ENCODE results near the gene MSRB3.

GRCh38 chr12:65329721-65330120, 51.2 kb downstream of the MSRB3 start:
- TF ChIP-seq EGR1 (IDR thresholded peaks at IDR 0.05; ENCODE audit: low read depth in 2 of 2) (no peak), NR2F2 (IDR thresholded peaks at IDR 0.05) (no peak), JUND (IDR thresholded peaks at IDR 0.05) (no peak), YY1 (IDR thresholded peaks at IDR 0.05) (no peak), RXRA (IDR thresholded peaks at IDR 0.05) (no peak), GABPA (IDR thresholded peaks at IDR 0.05 in 1 of 2, conservative IDR thresholded peaks at IDR 0.05 in 1 of 2) (no peak), MAX (IDR thresholded peaks at IDR 0.05) (no peak), ATF3 (IDR thresholded peaks at IDR 0.05) (no peak), SP1 (IDR thresholded peaks at IDR 0.05) (no peak), ZBTB33 (IDR thresholded peaks at IDR 0.05) (no peak), FOXA2 (IDR thresholded peaks at IDR 0.05) (no peak), RAD21 (IDR thresholded peaks at IDR 0.05) (no peak)
- TF ChIP-seq, protein P1, sequence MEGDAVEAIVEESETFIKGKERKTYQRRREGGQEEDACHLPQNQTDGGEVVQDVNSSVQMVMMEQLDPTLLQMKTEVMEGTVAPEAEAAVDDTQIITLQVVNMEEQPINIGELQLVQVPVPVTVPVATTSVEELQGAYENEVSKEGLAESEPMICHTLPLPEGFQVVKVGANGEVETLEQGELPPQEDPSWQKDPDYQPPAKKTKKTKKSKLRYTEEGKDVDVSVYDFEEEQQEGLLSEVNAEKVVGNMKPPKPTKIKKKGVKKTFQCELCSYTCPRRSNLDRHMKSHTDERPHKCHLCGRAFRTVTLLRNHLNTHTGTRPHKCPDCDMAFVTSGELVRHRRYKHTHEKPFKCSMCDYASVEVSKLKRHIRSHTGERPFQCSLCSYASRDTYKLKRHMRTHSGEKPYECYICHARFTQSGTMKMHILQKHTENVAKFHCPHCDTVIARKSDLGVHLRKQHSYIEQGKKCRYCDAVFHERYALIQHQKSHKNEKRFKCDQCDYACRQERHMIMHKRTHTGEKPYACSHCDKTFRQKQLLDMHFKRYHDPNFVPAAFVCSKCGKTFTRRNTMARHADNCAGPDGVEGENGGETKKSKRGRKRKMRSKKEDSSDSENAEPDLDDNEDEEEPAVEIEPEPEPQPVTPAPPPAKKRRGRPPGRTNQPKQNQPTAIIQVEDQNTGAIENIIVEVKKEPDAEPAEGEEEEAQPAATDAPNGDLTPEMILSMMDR (IDR thresholded peaks at IDR 0.05; ENCODE audit: low read depth, low read length, missing input control) = no peak
- TF ChIP-seq, protein P2, sequence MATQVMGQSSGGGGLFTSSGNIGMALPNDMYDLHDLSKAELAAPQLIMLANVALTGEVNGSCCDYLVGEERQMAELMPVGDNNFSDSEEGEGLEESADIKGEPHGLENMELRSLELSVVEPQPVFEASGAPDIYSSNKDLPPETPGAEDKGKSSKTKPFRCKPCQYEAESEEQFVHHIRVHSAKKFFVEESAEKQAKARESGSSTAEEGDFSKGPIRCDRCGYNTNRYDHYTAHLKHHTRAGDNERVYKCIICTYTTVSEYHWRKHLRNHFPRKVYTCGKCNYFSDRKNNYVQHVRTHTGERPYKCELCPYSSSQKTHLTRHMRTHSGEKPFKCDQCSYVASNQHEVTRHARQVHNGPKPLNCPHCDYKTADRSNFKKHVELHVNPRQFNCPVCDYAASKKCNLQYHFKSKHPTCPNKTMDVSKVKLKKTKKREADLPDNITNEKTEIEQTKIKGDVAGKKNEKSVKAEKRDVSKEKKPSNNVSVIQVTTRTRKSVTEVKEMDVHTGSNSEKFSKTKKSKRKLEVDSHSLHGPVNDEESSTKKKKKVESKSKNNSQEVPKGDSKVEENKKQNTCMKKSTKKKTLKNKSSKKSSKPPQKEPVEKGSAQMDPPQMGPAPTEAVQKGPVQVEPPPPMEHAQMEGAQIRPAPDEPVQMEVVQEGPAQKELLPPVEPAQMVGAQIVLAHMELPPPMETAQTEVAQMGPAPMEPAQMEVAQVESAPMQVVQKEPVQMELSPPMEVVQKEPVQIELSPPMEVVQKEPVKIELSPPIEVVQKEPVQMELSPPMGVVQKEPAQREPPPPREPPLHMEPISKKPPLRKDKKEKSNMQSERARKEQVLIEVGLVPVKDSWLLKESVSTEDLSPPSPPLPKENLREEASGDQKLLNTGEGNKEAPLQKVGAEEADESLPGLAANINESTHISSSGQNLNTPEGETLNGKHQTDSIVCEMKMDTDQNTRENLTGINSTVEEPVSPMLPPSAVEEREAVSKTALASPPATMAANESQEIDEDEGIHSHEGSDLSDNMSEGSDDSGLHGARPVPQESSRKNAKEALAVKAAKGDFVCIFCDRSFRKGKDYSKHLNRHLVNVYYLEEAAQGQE (IDR thresholded peaks at IDR 0.05) = no peak

Measured in liver (tissue), 3 donors.